HG03095 (cell line): ENCODE measurements around the gene NEURL2.
"Not testable (repeated sequence)": the region's sequence is repeated elsewhere in the genome, so short reads cannot be mapped to it uniquely, and the experiment has no call there.

ENCODE experiments used
- ATAC-seq: cut with Tn5 transposase; IDR thresholded peaks from one replicate; pipeline ENCODE4 v1.9.1; 2021; ENCODE audit warnings: moderate library complexity; ENCODE audit not compliant: unreplicated experiment

The NEURL2 gene

DNA sequence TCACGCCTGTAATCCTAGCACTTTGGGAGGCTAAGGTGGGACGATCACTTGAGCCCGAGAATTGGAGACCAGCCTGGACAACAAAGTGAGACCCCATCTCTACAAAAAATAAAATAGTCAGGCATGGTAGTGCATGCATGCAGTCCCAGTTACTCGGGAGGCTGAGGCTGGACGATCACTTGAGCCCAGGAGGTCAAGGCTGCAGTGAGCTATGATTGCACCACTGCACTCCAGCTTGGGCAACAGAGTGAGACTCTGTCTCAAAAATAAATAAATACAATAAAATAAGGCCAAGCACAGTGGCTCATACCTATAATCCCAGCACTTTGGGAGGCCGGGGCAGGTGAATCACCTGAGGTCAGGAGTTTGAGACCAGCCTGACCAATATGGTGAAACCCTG, 10.3 kb upstream of the NEURL2 start:
- ATAC-seq = not testable (repeated sequence)

GRCh38 chr20:45899046-45899835, 8.2 kb upstream of the NEURL2 start:
- ATAC-seq = no peak

DNA sequence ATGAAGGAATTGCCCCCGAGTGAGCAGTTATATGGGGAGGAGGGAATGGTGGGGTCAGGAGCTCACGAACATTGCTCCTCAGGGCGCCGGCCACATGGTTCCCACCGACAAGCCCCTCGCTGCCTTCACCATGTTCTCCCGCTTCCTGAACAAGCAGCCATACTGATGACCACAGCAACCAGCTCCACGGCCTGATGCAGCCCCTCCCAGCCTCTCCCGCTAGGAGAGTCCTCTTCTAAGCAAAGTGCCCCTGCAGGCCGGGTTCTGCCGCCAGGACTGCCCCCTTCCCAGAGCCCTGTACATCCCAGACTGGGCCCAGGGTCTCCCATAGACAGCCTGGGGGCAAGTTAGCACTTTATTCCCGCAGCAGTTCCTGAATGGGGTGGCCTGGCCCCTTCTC, 7.3 kb upstream of the NEURL2 start:
- no peak for ATAC-seq

GRCh38 chr20:45897692-45898091, 6.7 kb upstream of the NEURL2 start:
- ATAC-seq = no peak

DNA sequence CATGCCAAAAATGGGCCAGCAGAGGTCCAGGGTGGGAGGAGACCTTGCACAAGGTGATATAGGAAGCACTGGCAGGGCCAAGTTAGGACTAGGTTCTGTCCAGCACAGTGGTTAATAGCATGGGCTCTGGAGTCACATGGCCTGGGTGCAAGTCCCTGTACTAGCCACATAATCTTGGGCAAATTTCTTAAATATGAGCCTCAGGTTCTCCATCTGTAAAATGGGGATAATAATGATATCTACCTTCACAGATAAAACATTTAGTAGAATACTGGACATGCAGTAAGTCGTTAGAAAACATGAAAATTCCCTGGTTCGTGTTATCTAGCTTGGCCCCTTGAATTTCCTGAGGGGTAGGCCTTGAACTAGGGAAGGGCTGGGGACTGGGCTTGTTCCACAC, 6.3 kb upstream of the NEURL2 start:
- no peak for ATAC-seq

- no peak for ATAC-seq
These were observed 5.7 kb upstream of the NEURL2 start for GRCh38 chr20:45896641-45897161.

- ATAC-seq = no peak
These were observed 3.8 kb upstream of the NEURL2 start for GRCh38 chr20:45894797-45895196.

DNA sequence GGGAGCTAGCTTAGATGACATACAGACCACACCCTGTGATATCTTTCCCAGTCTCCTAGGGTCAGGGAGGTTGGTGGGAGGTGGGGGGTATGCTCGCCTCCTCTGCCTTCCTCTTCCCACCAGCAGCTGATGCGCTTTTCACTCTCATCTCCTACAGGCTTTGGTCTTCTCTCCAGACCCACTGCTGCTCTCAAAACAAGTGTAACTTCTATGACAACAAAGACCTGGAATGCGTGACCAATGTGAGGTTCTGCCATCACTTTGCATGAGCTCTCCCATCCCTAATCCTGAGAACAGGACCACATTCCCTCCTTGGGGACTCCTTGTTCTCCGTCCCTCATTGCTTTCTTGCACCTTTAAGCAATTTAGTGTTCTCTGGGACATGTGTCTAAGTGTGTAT, 2.8 kb upstream of the NEURL2 start:
- ATAC-seq = no peak

DNA sequence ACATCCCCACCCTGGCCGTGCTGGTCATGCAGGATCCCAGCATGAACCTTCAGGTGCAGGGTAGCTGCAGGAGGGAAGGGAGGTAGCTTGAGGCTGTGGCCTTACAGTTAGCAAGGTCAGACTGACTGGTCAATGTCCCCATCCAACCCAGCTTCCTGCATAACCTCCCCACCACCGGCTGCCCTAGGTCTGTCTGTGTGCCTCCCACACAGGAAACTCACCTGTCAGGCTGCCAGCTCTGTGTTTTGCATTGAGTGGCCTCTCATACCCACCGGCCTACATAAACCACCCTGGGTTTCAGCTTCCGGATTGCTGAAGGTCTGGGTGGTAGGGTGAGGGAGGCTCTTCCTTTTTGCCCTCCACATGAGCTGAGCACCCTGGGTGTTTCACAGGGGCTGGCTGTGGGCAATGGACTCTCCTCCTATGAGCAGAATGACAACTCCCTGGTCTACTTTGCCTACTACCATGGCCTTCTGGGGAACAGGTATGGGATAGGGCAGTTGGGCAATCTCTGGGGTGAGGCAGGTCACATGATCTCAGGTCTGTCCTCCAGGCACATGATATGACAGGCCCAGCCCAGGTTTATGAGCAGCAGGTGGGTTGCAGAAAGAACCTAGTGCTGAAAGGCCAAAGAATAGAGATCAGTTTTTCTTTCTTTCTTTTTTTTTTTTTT, 2.0 kb upstream of the NEURL2 start:
- ATAC-seq = no peak

DNA sequence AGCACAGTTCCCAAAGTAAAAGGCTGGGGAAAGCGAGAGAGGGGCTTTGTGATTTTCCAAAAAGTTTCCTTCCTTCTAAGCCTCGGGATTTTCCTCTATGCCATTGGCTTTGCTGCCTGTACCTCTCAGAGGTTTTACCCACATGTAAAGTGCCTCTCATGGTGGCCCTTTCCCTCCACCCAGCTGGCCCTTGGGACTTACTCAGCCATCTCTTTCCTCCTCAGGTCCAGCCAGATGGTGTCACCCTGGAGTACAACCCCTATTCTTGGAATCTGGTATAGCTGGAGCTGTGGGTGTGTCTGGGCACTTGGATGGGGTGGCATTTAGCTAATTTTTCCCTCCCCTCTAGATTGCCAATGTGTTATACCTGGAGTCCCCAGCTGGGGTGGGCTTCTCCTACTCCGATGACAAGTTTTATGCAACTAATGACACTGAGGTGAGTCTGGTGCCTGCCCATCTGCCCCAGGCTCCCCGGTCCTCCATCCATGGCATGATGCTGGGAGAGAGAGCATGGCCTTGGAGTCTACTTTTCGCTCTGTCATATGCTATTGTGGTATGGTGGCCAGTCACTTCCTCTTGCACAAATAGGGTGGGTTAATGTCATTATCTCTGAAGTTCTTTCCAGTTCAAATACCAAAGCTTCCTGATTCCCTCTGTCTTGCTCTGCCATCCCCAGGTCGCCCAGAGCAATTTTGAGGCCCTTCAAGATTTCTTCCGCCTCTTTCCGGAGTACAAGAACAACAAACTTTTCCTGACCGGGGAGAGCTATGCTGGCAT, 1.2 kb upstream of the NEURL2 start:
- ATAC-seq = no peak

DNA sequence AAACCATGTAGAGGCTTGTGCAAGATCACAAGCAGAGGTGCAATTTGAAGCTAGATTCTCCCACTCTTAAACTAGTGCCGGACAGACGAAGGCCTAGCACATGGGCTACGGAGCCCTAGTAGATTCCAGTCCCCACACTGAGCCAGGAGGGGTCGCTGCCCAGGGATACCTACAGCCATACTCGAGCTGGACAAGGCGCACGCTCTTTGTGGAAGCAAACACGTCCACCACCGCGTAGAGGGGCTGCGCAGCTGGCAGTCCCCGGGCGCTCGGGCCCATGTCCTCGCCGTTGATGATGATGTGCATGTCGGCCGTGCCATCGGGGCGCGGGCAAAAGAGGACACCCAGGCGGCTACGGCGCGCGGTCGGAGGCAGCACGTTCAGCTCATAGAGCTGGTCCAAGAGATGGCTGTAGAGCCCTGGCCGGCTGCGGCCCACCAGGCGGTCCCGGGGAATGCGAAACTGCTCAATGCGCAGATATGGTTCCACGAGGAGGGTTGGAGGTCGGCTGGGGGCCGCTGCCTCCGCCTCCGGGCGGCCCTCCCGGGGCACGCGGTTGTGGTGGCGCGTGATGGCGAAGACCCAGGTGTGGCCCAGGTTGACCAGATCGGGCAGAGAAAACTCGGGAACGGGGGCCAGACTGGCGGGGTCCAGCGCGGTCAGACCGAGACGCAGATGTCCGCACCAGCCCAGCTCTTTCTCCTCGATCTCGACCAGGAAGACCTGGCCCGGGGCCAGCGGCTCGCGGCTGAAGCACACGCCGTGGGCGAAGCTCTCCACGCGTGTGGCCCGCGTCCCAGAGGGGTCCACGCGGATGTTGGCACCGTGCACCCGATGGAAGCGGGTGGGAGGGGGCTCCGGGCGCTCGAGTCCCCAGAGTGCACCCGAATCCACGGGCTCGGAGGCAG, 677 bp downstream of the NEURL2 start:
- ATAC-seq = no peak

DNA sequence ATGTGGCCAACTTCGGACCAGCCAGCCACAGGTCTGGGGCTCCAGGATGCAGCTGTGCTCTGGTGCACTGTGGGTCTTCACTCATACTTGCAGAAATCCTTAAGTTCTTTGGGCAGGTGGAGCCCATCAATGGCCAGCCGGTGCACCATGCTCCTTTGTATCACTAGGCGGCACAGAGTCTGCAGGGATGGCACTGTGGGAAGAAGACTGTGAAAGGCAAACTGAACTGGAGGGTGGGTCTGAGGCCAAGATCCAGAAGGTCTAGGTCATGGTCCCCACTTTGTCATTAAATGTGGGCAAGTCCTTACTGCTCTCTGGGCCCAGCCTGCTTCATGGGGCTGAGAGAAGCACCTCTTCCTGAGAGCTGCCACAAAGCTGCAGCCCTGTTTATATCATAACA, 2.3 kb downstream of the NEURL2 start:
- no peak for ATAC-seq

DNA sequence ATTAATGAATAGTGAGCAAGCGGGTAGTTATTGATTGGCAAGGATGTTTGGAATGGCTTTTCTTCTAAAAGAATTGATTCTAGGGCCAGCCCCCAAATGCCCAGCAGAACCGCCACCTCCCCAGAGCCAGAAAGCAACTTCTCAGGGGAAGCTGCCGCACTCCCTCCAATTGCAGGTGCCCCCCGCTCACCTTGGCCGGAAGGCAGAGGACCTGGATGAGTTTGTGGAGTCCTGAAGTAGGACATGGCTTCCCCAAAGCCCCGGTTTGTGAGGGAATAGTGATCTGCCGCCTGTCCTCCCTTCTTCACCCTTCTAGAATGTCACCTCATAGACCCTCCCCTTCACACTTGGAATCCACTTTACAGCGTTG, 3.7 kb downstream of the NEURL2 start, which contains the start of gene SPATA25:
Gene SPATA25 (minus strand): TSS at position 277 of the 370 bp plus-strand sequence. CDS start 32 bp downstream, at position 245.
- ATAC-seq = no peak

- ATAC-seq = no peak
These were observed 4.2 kb downstream of the NEURL2 start for GRCh38 chr20:45886590-45887345.

- no peak for ATAC-seq
These were observed 7.9 kb downstream of the NEURL2 start for GRCh38 chr20:45883100-45883469.

DNA sequence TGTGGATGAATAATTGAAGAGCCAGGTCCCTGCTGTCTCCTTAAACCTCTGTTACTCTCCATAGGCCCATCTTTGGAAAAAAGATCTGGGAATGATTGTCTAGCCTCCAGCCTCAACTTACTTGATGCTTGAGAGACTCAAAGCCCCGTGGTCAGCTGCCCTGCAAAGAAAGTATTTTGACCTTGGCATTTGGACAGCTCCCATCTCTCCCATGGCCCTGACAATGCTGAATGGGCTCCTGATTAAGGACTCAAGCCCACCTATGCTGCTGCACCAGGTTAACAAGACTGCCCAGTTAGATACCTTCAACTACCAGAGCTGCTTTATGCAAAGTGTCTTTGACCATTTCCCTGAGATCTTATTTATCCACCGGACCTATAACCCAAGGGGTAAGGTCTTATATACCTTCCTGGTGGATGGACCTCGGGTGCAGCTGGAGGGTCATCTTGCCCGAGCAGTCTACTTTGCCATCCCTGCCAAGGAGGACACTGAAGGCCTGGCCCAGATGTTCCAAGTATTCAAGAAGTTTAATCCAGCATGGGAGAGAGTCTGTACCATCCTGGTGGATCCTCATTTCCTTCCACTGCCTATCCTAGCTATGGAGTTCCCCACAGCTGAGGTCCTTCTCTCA, 8.4 kb downstream of the NEURL2 start:
- ATAC-seq = no peak

DNA sequence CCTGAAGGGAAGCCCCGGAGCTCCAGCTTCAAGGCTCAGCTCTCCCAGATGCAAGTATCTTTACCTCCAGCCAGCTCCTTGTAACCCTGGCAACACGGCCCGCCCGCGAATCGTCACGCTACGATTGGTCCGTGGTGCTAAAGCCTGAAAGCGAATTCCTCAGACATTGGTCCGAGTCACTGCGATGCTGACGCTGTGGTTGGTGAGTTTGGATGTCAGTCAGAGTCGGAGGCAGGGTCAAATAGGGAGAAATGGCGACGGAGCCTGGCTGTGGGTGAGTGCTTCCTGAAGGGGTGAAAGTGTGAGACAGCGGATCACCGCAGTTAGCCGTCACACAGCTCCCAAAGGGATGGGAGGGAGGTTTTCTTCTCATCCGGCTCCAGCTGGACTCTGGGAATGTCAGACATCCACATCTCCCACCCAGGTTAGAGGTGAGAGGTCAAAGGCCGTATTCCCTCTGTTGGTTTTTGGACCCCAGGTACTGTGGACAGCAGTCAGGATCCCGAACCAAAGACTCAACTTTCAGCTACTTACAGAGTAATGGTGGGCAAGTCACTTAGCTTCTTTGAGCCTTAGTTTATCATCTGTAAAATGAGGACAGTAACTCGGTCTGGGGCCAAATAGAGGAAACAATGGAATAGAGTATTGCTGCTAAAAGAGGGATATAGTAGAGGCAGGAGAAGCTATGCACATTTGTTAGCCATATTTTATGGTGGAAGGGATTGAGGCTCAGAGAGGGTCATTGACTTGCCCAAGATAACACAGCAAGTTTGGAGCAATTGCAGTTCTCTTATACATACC, 9.8 kb downstream of the NEURL2 start, which contains the start of gene ZSWIM1:
Gene ZSWIM1 (plus strand): TSS at position 240 of the 801 bp plus-strand sequence. CDS start 1,366 bp downstream, outside the sequence.
- ATAC-seq = peak; percentile 91

DNA sequence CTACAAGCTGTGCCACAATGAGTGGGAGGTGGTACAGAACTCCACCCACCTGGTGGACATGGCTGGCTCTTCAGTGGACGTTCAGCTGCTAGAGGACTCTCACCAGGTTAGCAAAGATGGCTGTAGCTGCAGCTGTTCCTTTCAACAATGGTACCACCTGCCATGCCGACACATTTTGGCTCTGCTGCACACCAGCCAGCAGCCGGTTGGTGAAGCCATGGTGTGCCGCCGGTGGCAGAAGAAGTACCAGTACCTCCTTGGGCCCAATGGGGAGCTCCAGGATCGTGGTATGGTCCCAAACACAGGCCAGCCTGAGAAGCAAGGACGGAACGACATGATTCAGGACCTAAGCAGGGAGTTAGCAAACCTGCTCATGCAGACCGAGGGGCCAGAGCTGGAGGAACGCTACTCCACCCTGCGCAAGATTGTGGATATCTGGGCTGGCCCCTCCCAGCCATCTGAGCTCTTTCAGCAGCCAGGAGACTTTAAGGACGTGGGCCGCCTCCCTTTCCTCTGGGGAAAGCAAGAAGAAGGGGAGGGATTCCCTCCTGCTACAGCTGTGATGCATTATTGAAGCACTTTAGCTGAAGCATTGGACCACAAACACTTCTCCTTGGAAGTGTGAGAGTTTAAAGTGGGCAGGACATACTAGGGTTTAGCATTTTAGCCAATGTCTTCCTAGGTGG, 12.8 kb downstream of the NEURL2 start:
- ATAC-seq = no peak
